CD4-positive, alpha-beta T cell (primary cell): ENCODE data around the gene TBCD. TPM values are rescaled to one million over a fixed set of nuclear protein-coding genes. Genes with fewer than 3 reads are reported as not detected.
"Not testable (repeated sequence)": the region's sequence is repeated elsewhere in the genome, so short reads cannot be mapped to it uniquely, and the experiment has no call there.

Experiments
- ATAC-seq: fragments of 200-7000 bp; cut with Tn5 transposase; one replicate; pipeline ENCODE4 v1.10.0; 2022; ENCODE audit warnings: mild to moderate bottlenecking; ENCODE audit not compliant: poor library complexity
- CTCF ChIA-PET: fragments of 350-600 bp; sonication (Branson Sonifier 250); formaldehyde crosslinking; loops from one replicate; lab custom pipeline; 2021; ENCODE audit warnings: antibody characterized with exemption, inconsistent platforms; lab: Charles Lee
- POLR2A ChIA-PET: fragments of 350-600 bp; sonication (Branson Sonifier 250); formaldehyde crosslinking; loops from one replicate; lab custom pipeline; 2021; ENCODE audit warnings: antibody characterized with exemption, inconsistent platforms; lab: Charles Lee
- DNase-seq, 14 experiments: peaks; one replicate each; pipeline ENCODE4 v3.0.0-alpha.2; 2013 to 2020; ENCODE audit warnings: mixed read lengths in 2 of 14
- H3K27ac ChIP-seq, 2 donors: one replicate each; pipeline versions ENCODE4 v1.5.1 to v1.7.0; 2013; ENCODE audit warnings: low read length in 2 of 2, low read depth in 1 of 2, mild to moderate bottlenecking in 1 of 2
- H3K27me3 ChIP-seq, 2 experiments: 1 replicate in 1 of 2; 2 replicates in 1 of 2; pipeline versions ENCODE4 v1.6.1 to v1.7.0; 2013; ENCODE audit warnings: low read length in 2 of 2, control low read depth in 1 of 2, mild to moderate bottlenecking in 1 of 2, moderate library complexity in 1 of 2; ENCODE audit not compliant: insufficient read depth in 2 of 2, control insufficient read depth in 1 of 2
- H3K36me3 ChIP-seq: one replicate; pipeline ENCODE4 v1.6.1; 2013; ENCODE audit warnings: low read length, control low read depth; ENCODE audit not compliant: insufficient read depth
- H3K4me1 ChIP-seq: one replicate; pipeline ENCODE4 v1.6.1; 2013; ENCODE audit warnings: low read length, control low read depth; ENCODE audit not compliant: insufficient read depth
- H3K4me3 ChIP-seq: one replicate; pipeline ENCODE4 v1.5.1; 2013; ENCODE audit warnings: mild to moderate bottlenecking, low read length, moderate library complexity
- H3K9me3 ChIP-seq, 2 experiments: 1 replicate in 1 of 2; 2 replicates in 1 of 2; pipeline versions ENCODE4 v1.6.1 to v1.7.0; 2013; ENCODE audit warnings: low read length in 2 of 2, mild to moderate bottlenecking in 2 of 2, control low read depth in 1 of 2, moderate library complexity in 1 of 2; ENCODE audit not compliant: control insufficient read depth in 1 of 2, insufficient read depth in 1 of 2
- H3K27ac Mint-ChIP-seq: one replicate; pipeline ENCODE4 v1.8.0; 2020; ENCODE audit warnings: mixed read lengths
- H3K27me3 Mint-ChIP-seq: one replicate; pipeline ENCODE4 v1.8.0; 2021; ENCODE audit warnings: mixed read lengths
- H3K36me3 Mint-ChIP-seq: one replicate; pipeline ENCODE4 v1.8.0; 2021; ENCODE audit warnings: low read depth, mixed read lengths
- H3K4me1 Mint-ChIP-seq: one replicate; pipeline ENCODE4 v1.8.0; 2021; ENCODE audit warnings: low read depth, mixed read lengths
- H3K4me3 Mint-ChIP-seq: one replicate; pipeline ENCODE4 v1.8.0; 2020; ENCODE audit warnings: mild to moderate bottlenecking, mixed read lengths
- H3K9me3 Mint-ChIP-seq: one replicate; pipeline ENCODE4 v1.8.0; 2020; ENCODE audit warnings: mixed read lengths
- CTCF ChIP-seq: fragments of 200-600 bp; IDR thresholded peaks from one replicate; pipeline ENCODE4 v1.8.0; 2022; ENCODE audit warnings: antibody characterized with exemption, mild to moderate bottlenecking
- intact Hi-C, 2 experiments: fragments of 100-400 bp; cut with DNase I in 1 of 2; cut with micrococcal nuclease in 1 of 2; formaldehyde crosslinking; loops; one replicate each; pipeline versions ENCODE4 v1.15.1 to v1.9.0; 2023 to 2025; cut with DNase I, micrococcal nuclease
- total RNA-seq, 174 experiments: library from RNA in 2 of 174; stranded (reverse) in 2 of 174; gene quantifications; one replicate each; pipeline ENCODE4 v1.2.3 and lab custom pipeline; 2021 to 2026

Gene TBCD
- total RNA-seq, 2 experiments from 2014 or later = 74.6 to 80.3 TPM

DNA sequence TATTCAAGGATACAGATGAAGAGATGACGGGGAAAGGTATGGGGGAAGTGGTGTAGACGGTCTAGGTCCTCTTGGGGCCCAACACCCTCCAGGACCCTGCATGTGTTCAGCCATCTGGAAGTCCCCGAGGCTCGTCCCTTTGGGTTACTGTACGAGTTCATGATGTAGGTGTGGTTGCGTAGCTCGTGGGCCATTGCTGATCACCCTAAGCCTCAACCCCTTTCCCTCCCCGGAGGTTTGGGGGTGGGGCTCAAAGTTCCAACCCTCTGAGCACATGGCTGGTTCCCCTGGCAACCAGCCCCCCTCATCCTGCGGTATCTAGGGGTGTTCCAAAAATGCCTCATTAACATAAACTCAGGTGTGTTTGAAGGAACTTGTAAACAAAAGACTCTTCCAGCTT, 228.8 kb downstream of the TBCD start:
- Histone ChIP-seq H3K36me3 (no peaks in the 10 kb centered on the region), H3K27me3 (no peaks in the 10 kb centered on the region), H3K4me3 (no peak overlapping the region), H3K9me3 (peaks cover 0 to 6% of the 10 kb centered on the region in 2 experiments), H3K27ac (no peak overlapping the region), H3K4me1 (peaks cover 23% of the 10 kb centered on the region)
- Mint-ChIP-seq H3K4me3 (no peak overlapping the region), H3K4me1 (peaks cover 52% of the 10 kb centered on the region), H3K36me3 (no peaks in the 10 kb centered on the region), H3K27ac (peak overlapping the region; percentile 43), H3K9me3 (no peaks in the 10 kb centered on the region), H3K27me3 (no peaks in the 10 kb centered on the region)
- ChIA-PET POLR2A (interaction anchor here (2.2 kb wide), 1 partner anchor 71 kb away, joined by 11 read pairs; no protein-coding TSS in a partner anchor), CTCF (no interaction called here)
- DNase-seq (no peak), ATAC-seq (no peak)
- TF ChIP-seq CTCF = no peak
- intact Hi-C loops = no loop called here

- intact Hi-C loops = no loop called here
- no peak for TF ChIP-seq CTCF
- no peaks in the 10 kb centered on the region for H3K36me3 ChIP-seq
- DNase-seq (no peak), ATAC-seq (no peak)
- Mint-ChIP-seq H3K36me3 (no peaks in the 10 kb centered on the region), H3K4me1 (peaks cover 58% of the 10 kb centered on the region), H3K27ac (peak overlapping the region; percentile 43), H3K9me3 (no peaks in the 10 kb centered on the region), H3K27me3 (no peaks in the 10 kb centered on the region), H3K4me3 (no peak overlapping the region)
- no peak overlapping the region for H3K4me3 ChIP-seq
- ChIA-PET CTCF (no interaction called here), POLR2A (interaction anchor here (0.7 kb wide), 1 partner anchor 144 kb away, joined by 3 read pairs; no protein-coding TSS in a partner anchor)
- no peak overlapping the region for H3K27ac ChIP-seq
- peaks cover 0 to 6% of the 10 kb centered on the region in 2 experiments for H3K9me3 ChIP-seq
- no peaks in the 10 kb centered on the region for H3K27me3 ChIP-seq
- H3K4me1 ChIP-seq = peaks cover 29% of the 10 kb centered on the region
These were observed 229.4 kb downstream of the TBCD start for GRCh38 chr17:82981141-82981730.

- no peak overlapping the region for H3K4me3 ChIP-seq
- intact Hi-C loops = no loop called here
- Mint-ChIP-seq H3K27me3 (no peaks in the 10 kb centered on the region), H3K36me3 (no peaks in the 10 kb centered on the region), H3K9me3 (no peaks in the 10 kb centered on the region), H3K4me3 (no peak overlapping the region), H3K4me1 (peaks cover 74% of the 10 kb centered on the region), H3K27ac (peak overlapping the region; percentile 94)
- DNase-seq = no peak
- H3K4me1 ChIP-seq = peaks cover 26% of the 10 kb centered on the region
- ChIA-PET CTCF (no interaction called here), POLR2A (no interaction called here)
- H3K9me3 ChIP-seq = peaks cover 0 to 6% of the 10 kb centered on the region in 2 experiments
- H3K27me3 ChIP-seq = no peaks in the 10 kb centered on the region
- H3K36me3 ChIP-seq = no peaks in the 10 kb centered on the region
- TF ChIP-seq CTCF = no peak
- H3K27ac ChIP-seq = no peak overlapping the region
- no peak for ATAC-seq
These were observed 231.8 kb downstream of the TBCD start for GRCh38 chr17:82983510-82984248.

DNA sequence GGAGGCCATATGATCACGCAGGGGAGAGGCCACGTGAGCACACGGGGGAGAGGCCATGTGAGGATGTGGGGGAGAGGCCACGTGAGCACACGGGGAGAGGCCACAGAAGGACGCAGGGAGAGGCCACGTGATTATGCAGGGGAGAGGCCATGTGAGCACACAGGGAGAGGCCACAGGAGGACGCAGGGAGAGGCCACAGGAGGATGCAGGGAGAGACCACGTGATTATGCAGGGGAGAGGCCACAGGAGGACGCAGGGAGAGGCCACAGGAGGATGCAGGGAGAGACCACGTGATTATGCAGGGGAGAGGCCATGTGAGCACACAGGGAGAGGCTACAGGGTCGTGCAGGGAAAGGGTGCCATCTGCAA, 232.4 kb downstream of the TBCD start:
- H3K36me3 ChIP-seq, H3K9me3 ChIP-seq, DNase-seq, H3K27me3 ChIP-seq, H3K4me3 Mint-ChIP-seq, H3K27me3 Mint-ChIP-seq, H3K9me3 Mint-ChIP-seq, H3K36me3 Mint-ChIP-seq, POLR2A ChIA-PET, CTCF ChIA-PET, H3K27ac ChIP-seq, ATAC-seq, intact Hi-C loops, H3K4me3 ChIP-seq: not testable (repeated sequence)
- Mint-ChIP-seq H3K27ac (peak overlapping the region; percentile 94), H3K4me1 (peaks cover 72% of the 10 kb centered on the region)
- H3K4me1 ChIP-seq = peaks cover 23% of the 10 kb centered on the region
